GM23338 (cell line): ENCODE results near the gene CCR5. TPM values are rescaled to one million over a fixed set of nuclear protein-coding genes. Genes with fewer than 3 reads are reported as not detected.

Experiments
- ATAC-seq: fragments of 200-7000 bp; cut with Tn5 transposase; 3 replicates; pipeline ENCODE4 v1.9.1; 2020
- DNase-seq: peaks from one replicate; pipeline ENCODE4 v3.0.0-alpha.2; 2015; ENCODE audit warnings: low spot score
- H2AFZ ChIP-seq: fragments of 200-600 bp; sonication (generic); 2 replicates; pipeline ENCODE4 v1.8.0; 2016; ENCODE audit warnings: antibody characterized with exemption, mild to moderate bottlenecking, moderate library complexity
- H3F3A ChIP-seq: fragments of 200-600 bp; sonication (generic); replicated peaks from 2 replicates; pipeline ENCODE4 v1.8.0; 2017; ENCODE audit warnings: antibody characterized with exemption, mixed run types, low read depth
- H3K27ac ChIP-seq: fragments of 200-600 bp; sonication (generic); 2 replicates; pipeline ENCODE4 v1.6.1; 2016; ENCODE audit warnings: low read depth
- H3K27me3 ChIP-seq: fragments of 200-600 bp; sonication (generic); 2 replicates; pipeline ENCODE4 v1.8.0; 2016; ENCODE audit warnings: mild to moderate bottlenecking, mixed run types, moderate library complexity; ENCODE audit not compliant: insufficient read depth
- H3K36me3 ChIP-seq: fragments of 200-600 bp; sonication (generic); 2 replicates; pipeline ENCODE4 v1.8.0; 2016; ENCODE audit warnings: mild to moderate bottlenecking; ENCODE audit not compliant: insufficient read depth
- H3K4me1 ChIP-seq: fragments of 200-600 bp; sonication (generic); 2 replicates; pipeline ENCODE4 v1.8.0; 2016; ENCODE audit warnings: mild to moderate bottlenecking, moderate library complexity; ENCODE audit not compliant: insufficient read depth
- H3K4me2 ChIP-seq: fragments of 200-600 bp; sonication (generic); 2 replicates; pipeline ENCODE4 v1.7.1; 2017; ENCODE audit warnings: mixed run types
- H3K4me3 ChIP-seq: fragments of 200-600 bp; sonication (generic); 2 replicates; pipeline ENCODE4 v1.6.1; 2016; ENCODE audit warnings: mixed run types
- H3K79me2 ChIP-seq: fragments of 200-600 bp; sonication (generic); replicated peaks from 2 replicates; pipeline ENCODE4 v1.8.0; 2017; ENCODE audit warnings: mild to moderate bottlenecking; ENCODE audit not compliant: insufficient read depth
- H3K9me2 ChIP-seq: fragments of 200-600 bp; sonication (generic); 2 replicates; pipeline ENCODE4 v1.8.0; 2017; ENCODE audit not compliant: insufficient read depth
- H4K20me1 ChIP-seq: fragments of 200-600 bp; sonication (generic); replicated peaks from 2 replicates; pipeline ENCODE4 v1.8.0; 2017; ENCODE audit warnings: mild to moderate bottlenecking; ENCODE audit not compliant: insufficient read depth
- H3K27ac Mint-ChIP-seq: 2 replicates; pipeline ENCODE4 v1.8.0; 2020; ENCODE audit warnings: inconsistent platforms, mild to moderate bottlenecking, moderate library complexity, mixed read lengths
- H3K27me3 Mint-ChIP-seq: 3 replicates; pipeline ENCODE4 v1.8.0; 2022; ENCODE audit warnings: low read depth, mild to moderate bottlenecking, moderate library complexity, mixed read lengths, inconsistent platforms; ENCODE audit not compliant: insufficient read depth, poor library complexity
- H3K36me3 Mint-ChIP-seq: 3 replicates; pipeline ENCODE4 v1.8.0; 2021; ENCODE audit warnings: low read depth, mild to moderate bottlenecking, inconsistent platforms, moderate library complexity, mixed read lengths
- H3K4me1 Mint-ChIP-seq: 3 replicates; pipeline ENCODE4 v1.8.0; 2020; ENCODE audit warnings: mild to moderate bottlenecking, inconsistent platforms, mixed read lengths
- H3K4me3 Mint-ChIP-seq: 3 replicates; pipeline ENCODE4 v1.8.0; 2021; ENCODE audit warnings: moderate library complexity, mild to moderate bottlenecking, inconsistent platforms, mixed read lengths
- H3K9me3 Mint-ChIP-seq: 3 replicates; pipeline ENCODE4 v1.8.0; 2020; ENCODE audit warnings: moderate library complexity, mild to moderate bottlenecking, inconsistent platforms, mixed read lengths
- CTCF ChIP-seq, 2 experiments: fragments of 200-600 bp in 1 of 2; sonication (generic) in 1 of 2; conservative IDR thresholded peaks; 2 replicates each; pipeline versions ENCODE4 v1.5.1 to v1.6.1; 2016 to 2017; ENCODE audit warnings: antibody characterized with exemption in 2 of 2, low read depth in 2 of 2, mild to moderate bottlenecking in 2 of 2, moderate library complexity in 1 of 2
- ETS1 ChIP-seq: IDR thresholded peaks from 2 replicates; pipeline ENCODE4 v1.6.1; 2016; ENCODE audit warnings: antibody characterized with exemption
- EZH2 ChIP-seq: fragments of 200-600 bp; sonication (generic); IDR thresholded peaks from one replicate; pipeline ENCODE4 v1.8.0; 2017; ENCODE audit warnings: antibody characterized with exemption, mild to moderate bottlenecking, low read depth; ENCODE audit not compliant: unreplicated experiment
- JUNB ChIP-seq: IDR thresholded peaks from one replicate; pipeline ENCODE4 v1.6.1; 2016; ENCODE audit warnings: antibody characterized with exemption; ENCODE audit not compliant: unreplicated experiment
- NANOG ChIP-seq: IDR thresholded peaks from 2 replicates; pipeline ENCODE4 v1.6.1; 2016; ENCODE audit warnings: antibody characterized with exemption, borderline replicate concordance
- REST ChIP-seq: IDR thresholded peaks from one replicate; pipeline ENCODE4 v1.6.1; 2018; ENCODE audit warnings: antibody characterized with exemption; ENCODE audit not compliant: unreplicated experiment
- STAT1 ChIP-seq: IDR thresholded peaks from one replicate; pipeline ENCODE4 v1.6.1; 2016; ENCODE audit warnings: antibody characterized with exemption; ENCODE audit not compliant: unreplicated experiment
- ZNF114 ChIP-seq: fragments of 250-450 bp; sonication (Bioruptor Pico); IDR thresholded peaks from 2 replicates; pipeline ENCODE4 v1.5.0; 2020; ENCODE audit warnings: mild to moderate bottlenecking, moderate library complexity
- ZNF331 ChIP-seq: fragments of 250-450 bp; sonication (Bioruptor Pico); IDR thresholded peaks from 2 replicates; pipeline ENCODE4 v1.5.0; 2020; ENCODE audit warnings: low read depth, mild to moderate bottlenecking, moderate library complexity
- ZNF462 ChIP-seq: fragments of 250-450 bp; sonication (Bioruptor Pico); IDR thresholded peaks from 2 replicates; pipeline ENCODE4 v1.5.0; 2020; ENCODE audit warnings: mild to moderate bottlenecking, moderate library complexity
- polyA plus RNA-seq: library from polyadenylated mRNA; unstranded; fragments of >200 nt; fragmentation: Nextera tagmentation; extraction: Ambion mirVana; gene quantifications from 2 replicates; pipeline ENCODE4 v1.2.1, GENCODE V29; 2016
- total RNA-seq: library from RNA; depleted of rRNA; stranded (reverse); fragments of >200 nt; shearing (Covaris generic); gene quantifications from 2 replicates; pipeline ENCODE4 v1.2.3, GENCODE V29; 2014

CCR5 gene
- total and polyA plus RNA-seq, 2 experiments from 2014 or later = not detected

GRCh38 chr3:46380471-46381221 is 9.9 kb downstream of the CCR5 start:
- Histone ChIP-seq H4K20me1 (no peaks in the 10 kb centered on the region; the same call in 1 of the 2 replicates), H3K4me1 (peaks cover 22% of the 10 kb centered on the region), H2AFZ (peak overlapping the region; percentile 69), H3K27ac (no peak overlapping the region), H3K4me2 (0 out of 2 replicates have a peak overlapping the region, but pooled peaks have one; percentile 45), H3F3A (no peaks in the 10 kb centered on the region), H3K79me2 (no peaks in the 10 kb centered on the region), H3K4me3 (no peak overlapping the region), H3K36me3 (no peaks in the 10 kb centered on the region), H3K27me3 (no peaks in the 10 kb centered on the region), H3K9me2 (no peaks in the 10 kb centered on the region; the same call in 1 of the 2 replicates)
- peaks cover 2% of the 10 kb centered on the region; the same call in 2 of the 3 replicates for H3K9me3 Mint-ChIP-seq
- no peak overlapping the region for H3K27ac Mint-ChIP-seq
- peaks cover 2% of the 10 kb centered on the region for H3K27me3 Mint-ChIP-seq
- no peaks in the 10 kb centered on the region for H3K36me3 Mint-ChIP-seq
- no peak for DNase-seq
- peaks cover 36% of the 10 kb centered on the region for H3K4me1 Mint-ChIP-seq
- ATAC-seq = peak; percentile 30; the same call in 1 of the 3 replicates
- no peak for TF ChIP-seq ETS1
- TF ChIP-seq REST = no peak
- no peak for TF ChIP-seq ZNF462
- TF ChIP-seq ZNF114 (CRISPR knock-in tag) = no peak
- no peak for TF ChIP-seq STAT1
- TF ChIP-seq ZNF331 = no peak
- no peak for TF ChIP-seq CTCF (conservative IDR thresholded peaks at IDR 0.05; ENCODE audit: low read depth in 2 of 2)
- no peak for TF ChIP-seq JUNB
- TF ChIP-seq NANOG = no peak
- TF ChIP-seq EZH2 = no peak
- H3K4me3 Mint-ChIP-seq = no peak overlapping the region
